ENCODE data around the gene PDPK1. TPM values are rescaled to one million over a fixed set of nuclear protein-coding genes. Genes with fewer than 3 reads are reported as not detected.
"Not testable (repeated sequence)": the region's sequence is repeated elsewhere in the genome, so short reads cannot be mapped to it uniquely, and the experiment has no call there.

The PDPK1 gene
- total RNA-seq, 2 donors from 2014 or later, result 25.0 to 29.5 TPM

DNA sequence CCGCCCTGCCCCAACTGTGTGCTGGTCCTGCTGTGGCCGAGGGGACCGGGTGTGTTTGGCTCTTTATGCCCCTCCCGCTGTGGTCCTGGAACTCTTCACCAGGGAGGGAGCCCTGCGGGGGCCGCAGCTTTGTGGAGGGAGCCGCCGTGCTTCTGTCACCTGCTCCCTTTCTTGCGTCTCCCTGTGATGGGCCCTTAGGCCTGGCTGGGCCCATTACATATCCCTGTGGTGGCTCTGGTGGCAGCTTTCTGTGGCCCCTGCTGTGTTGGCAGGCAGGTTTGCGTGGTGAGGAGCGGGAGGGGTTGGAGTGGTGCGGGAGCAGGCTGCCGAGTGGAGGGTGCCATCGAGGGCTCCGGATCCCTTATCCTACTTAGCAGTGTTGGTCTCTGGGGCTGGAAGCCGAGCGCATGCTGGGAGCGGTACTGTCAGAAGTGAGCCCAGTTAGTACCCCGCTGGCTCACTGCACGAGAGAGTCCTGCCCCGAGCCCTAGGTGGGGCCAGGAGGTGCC is 60.4 kb downstream of the PDPK1 start:
- peaks cover 0 to 18% of the 10 kb centered on the region in 2 donors for H3K4me1 ChIP-seq
- H3K36me3 ChIP-seq, result peaks cover 37% of the 10 kb centered on the region
- no peak overlapping the region for H3K4me3 ChIP-seq
- H3K27me3 ChIP-seq, result no peaks in the 10 kb centered on the region
- no peak for DNase-seq (ENCODE audit: low spot score)
- TF ChIP-seq, protein P1, sequence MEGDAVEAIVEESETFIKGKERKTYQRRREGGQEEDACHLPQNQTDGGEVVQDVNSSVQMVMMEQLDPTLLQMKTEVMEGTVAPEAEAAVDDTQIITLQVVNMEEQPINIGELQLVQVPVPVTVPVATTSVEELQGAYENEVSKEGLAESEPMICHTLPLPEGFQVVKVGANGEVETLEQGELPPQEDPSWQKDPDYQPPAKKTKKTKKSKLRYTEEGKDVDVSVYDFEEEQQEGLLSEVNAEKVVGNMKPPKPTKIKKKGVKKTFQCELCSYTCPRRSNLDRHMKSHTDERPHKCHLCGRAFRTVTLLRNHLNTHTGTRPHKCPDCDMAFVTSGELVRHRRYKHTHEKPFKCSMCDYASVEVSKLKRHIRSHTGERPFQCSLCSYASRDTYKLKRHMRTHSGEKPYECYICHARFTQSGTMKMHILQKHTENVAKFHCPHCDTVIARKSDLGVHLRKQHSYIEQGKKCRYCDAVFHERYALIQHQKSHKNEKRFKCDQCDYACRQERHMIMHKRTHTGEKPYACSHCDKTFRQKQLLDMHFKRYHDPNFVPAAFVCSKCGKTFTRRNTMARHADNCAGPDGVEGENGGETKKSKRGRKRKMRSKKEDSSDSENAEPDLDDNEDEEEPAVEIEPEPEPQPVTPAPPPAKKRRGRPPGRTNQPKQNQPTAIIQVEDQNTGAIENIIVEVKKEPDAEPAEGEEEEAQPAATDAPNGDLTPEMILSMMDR (IDR thresholded peaks at IDR 0.05), result no peak
- H3K9me3 ChIP-seq, result no peaks in the 10 kb centered on the region
- H3K27ac ChIP-seq, result no peak overlapping the region

- H3K4me3 ChIP-seq, result no peak overlapping the region
- DNase-seq (ENCODE audit: low spot score), result no peak
- H3K9me3 ChIP-seq, result no peaks in the 10 kb centered on the region
- TF ChIP-seq, protein P1 (IDR thresholded peaks at IDR 0.05), result no peak
- peaks cover 0 to 13% of the 10 kb centered on the region in 2 donors for H3K4me1 ChIP-seq
- no peaks in the 10 kb centered on the region for H3K27me3 ChIP-seq
- H3K36me3 ChIP-seq, result peaks cover 37% of the 10 kb centered on the region
- peak overlapping the region in 1 of 2 donors; percentile 11 for H3K27ac ChIP-seq
Measured at GRCh38 chr16:2598723-2599122, 60.9 kb downstream of the PDPK1 start.

- H3K4me1 ChIP-seq, result peaks cover 0 to 15% of the 10 kb centered on the region in 2 donors
- peaks cover 37% of the 10 kb centered on the region for H3K36me3 ChIP-seq
- DNase-seq (ENCODE audit: low spot score); H3K4me3 ChIP-seq; H3K27me3 ChIP-seq; H3K9me3 ChIP-seq: not testable (repeated sequence)
- H3K27ac ChIP-seq, result peak overlapping the region in 1 of 2 donors; percentile 11
Measured at GRCh38 chr16:2599165-2599564, 61.3 kb downstream of the PDPK1 start.

GRCh38 chr16:2599785-2600184 is 62.0 kb downstream of the PDPK1 start:
- H3K27ac ChIP-seq; H3K4me3 ChIP-seq; H3K27me3 ChIP-seq; H3K9me3 ChIP-seq; DNase-seq (ENCODE audit: low spot score): not testable (repeated sequence)
- H3K4me1 ChIP-seq, result peaks cover 0 to 16% of the 10 kb centered on the region in 2 donors
- H3K36me3 ChIP-seq, result peaks cover 37% of the 10 kb centered on the region

DNA sequence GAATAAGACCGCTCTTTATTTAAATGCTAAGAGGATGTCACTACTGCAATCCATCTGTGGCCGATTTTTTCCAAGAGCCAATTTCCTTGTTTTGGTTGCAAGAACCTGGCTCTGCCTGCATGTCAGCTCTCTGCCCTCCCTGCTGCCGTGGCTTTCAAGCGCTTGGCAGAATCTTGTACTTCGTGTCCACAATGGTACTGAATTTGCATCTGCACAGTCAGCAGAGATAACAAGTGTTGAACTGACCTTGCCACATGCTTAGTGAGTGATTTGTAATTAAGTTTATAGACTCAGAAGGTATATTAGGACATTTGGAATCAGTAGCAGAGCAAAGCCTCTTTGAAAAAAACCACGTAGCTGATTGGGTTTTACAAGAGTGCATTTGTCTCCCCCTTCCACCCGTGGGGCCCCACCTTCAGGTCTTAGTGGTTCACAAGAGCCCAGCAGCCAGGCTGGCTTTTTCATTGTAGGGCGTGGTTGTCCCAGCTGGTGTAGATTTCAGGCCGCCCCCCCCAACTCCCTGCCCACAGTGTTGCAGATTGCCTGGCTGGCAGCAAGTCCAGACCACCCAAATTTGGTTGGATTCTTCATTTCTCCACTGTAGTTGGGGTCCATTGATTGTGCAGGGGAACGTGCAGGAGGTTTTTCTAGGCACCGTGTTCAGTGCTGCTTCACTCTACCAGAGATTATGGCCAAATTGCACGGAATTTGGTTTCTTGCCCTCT is 63.6 kb downstream of the PDPK1 start:
- H3K4me3 ChIP-seq; H3K27me3 ChIP-seq; DNase-seq (ENCODE audit: low spot score); H3K9me3 ChIP-seq: not testable (repeated sequence)
- peak overlapping the region in 1 of 2 donors; percentile 26 for H3K27ac ChIP-seq
- peaks cover 0 to 16% of the 10 kb centered on the region in 2 donors for H3K4me1 ChIP-seq
- H3K36me3 ChIP-seq, result peaks cover 26% of the 10 kb centered on the region

GRCh38 chr16:2602175-2602574 is 64.4 kb downstream of the PDPK1 start:
- not testable (repeated sequence) for H3K4me3 ChIP-seq; H3K9me3 ChIP-seq; DNase-seq (ENCODE audit: low spot score); H3K27me3 ChIP-seq
- H3K4me1 ChIP-seq, result peaks cover 0 to 16% of the 10 kb centered on the region in 2 donors
- H3K36me3 ChIP-seq, result peaks cover 18% of the 10 kb centered on the region
- H3K27ac ChIP-seq, result peak overlapping the region in 1 of 2 donors; percentile 26

GRCh38 chr16:2603165-2604015 is 65.6 kb downstream of the PDPK1 start:
- H3K9me3 ChIP-seq, result no peaks in the 10 kb centered on the region
- no peaks in the 10 kb centered on the region for H3K27me3 ChIP-seq
- peak overlapping the region; percentile 90 to 93 for H3K4me3 ChIP-seq
- DNase-seq (ENCODE audit: low spot score), result peak; percentile 97
- TF ChIP-seq, protein P1 (IDR thresholded peaks at IDR 0.05), result no peak
- H3K4me1 ChIP-seq, result peaks cover 0 to 22% of the 10 kb centered on the region in 2 donors
- H3K27ac ChIP-seq, result peak overlapping the region; percentile 75 to 86
- H3K36me3 ChIP-seq, result peaks cover 6% of the 10 kb centered on the region

DNA sequence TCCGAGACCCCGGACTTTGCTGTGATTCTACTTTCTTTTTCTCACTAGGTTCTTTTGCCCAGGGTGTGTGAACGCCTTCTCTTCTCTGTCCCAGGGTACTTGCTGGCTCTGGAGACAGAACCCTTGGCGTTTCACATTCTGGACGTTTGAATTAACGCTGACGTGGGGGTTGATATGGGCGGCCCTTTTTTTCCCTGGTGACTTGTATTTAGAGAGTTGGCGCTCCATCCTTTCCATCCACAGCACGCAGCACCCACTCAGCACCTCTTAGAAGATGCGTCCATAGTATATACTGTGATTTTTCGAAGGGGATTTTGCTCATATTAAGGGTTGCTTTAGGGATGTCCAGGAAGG is 66.2 kb downstream of the PDPK1 start:
- H3K36me3 ChIP-seq; DNase-seq (ENCODE audit: low spot score): not testable (repeated sequence)
- H3K27ac ChIP-seq, result peak overlapping the region; percentile 75 to 86

DNA sequence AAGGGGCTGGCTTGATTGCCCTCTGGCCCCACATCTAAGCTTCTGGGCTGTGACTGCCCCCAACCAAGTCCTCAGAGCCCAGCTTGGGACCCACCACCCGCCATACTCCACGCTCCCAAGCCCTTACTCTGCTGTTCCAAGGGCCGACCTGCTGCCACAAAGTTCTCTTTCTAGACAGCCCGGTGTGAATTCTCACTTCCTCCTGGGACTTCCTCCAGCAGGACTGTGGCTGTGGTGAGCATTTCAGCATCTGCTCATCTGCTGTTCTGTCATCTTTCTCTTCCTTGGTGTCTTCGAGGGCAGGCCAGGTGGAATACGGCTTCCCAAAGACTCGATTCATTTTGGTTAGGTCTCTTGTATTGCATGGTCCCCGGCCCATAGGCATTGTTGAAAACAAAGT is 69.0 kb downstream of the PDPK1 start:
- H3K4me3 ChIP-seq; H3K27ac ChIP-seq; DNase-seq (ENCODE audit: low spot score); H3K9me3 ChIP-seq; H3K27me3 ChIP-seq: not testable (repeated sequence)
- Histone ChIP-seq H3K36me3 (peaks cover 14% of the 10 kb centered on the region), H3K4me1 (peaks cover 0 to 27% of the 10 kb centered on the region in 2 donors)

More for the DNA sequence above, 66.2 kb downstream of the PDPK1 start:
- not testable (repeated sequence) for H3K9me3 ChIP-seq, H3K27me3 ChIP-seq
- Histone ChIP-seq H3K4me1 (peaks cover 0 to 22% of the 10 kb centered on the region in 2 donors), H3K4me3 (peak overlapping the region; percentile 90 to 93)

- not testable (repeated sequence) for H3K27ac ChIP-seq, H3K4me3 ChIP-seq
Measured at GRCh38 chr16:2609345-2609744, 71.5 kb downstream of the PDPK1 start.

More at GRCh38 chr16:2609345-2609744, 71.5 kb downstream of the PDPK1 start:
- H3K4me1 ChIP-seq, result peaks cover 0 to 14% of the 10 kb centered on the region in 2 donors
- H3K36me3 ChIP-seq, result peaks cover 14% of the 10 kb centered on the region
- H3K27me3 ChIP-seq; DNase-seq (ENCODE audit: low spot score); H3K9me3 ChIP-seq: not testable (repeated sequence)

All from right atrium auricular region (tissue), 2 donors.